ENCODE measurements around the gene NSL1. TPM values are rescaled to one million over a fixed set of nuclear protein-coding genes. Genes with fewer than 3 reads are reported as not detected.

NSL1 gene
- total RNA-seq, 1 donor from 2014 or later: 77.6 TPM

GRCh38 chr1:212710566-212710965 lies 81.0 kb downstream of the NSL1 start:
- Histone ChIP-seq H3K79me2 (ENCODE audit: low read depth) (no peaks in the 10 kb centered on the region), H3F3A (ENCODE audit: low read depth) (peaks cover 15% of the 10 kb centered on the region), H3K4me2 (no peak overlapping the region), H3K9me3 (ENCODE audit: low read depth) (no peaks in the 10 kb centered on the region), H3K36me3 (no peaks in the 10 kb centered on the region), H3K4me3 (no peak overlapping the region), H4K20me1 (ENCODE audit: low read depth) (no peaks in the 10 kb centered on the region), H2AFZ (replicated peaks) (no peak overlapping the region), H3K9ac (no peak overlapping the region), H3K4me1 (peaks cover 11% of the 10 kb centered on the region), H3K27ac (no peak overlapping the region), H3K27me3 (no peaks in the 10 kb centered on the region)
- DNase-seq (ENCODE audit: low spot score): no peak
- TF ChIP-seq CTCF (IDR thresholded peaks at IDR 0.05): no peak
- TF ChIP-seq EZH2phosphoT487 (IDR thresholded peaks at IDR 0.05): no peak
- no peak for TF ChIP-seq EZH2 (IDR thresholded peaks at IDR 0.05)
- Mint-ChIP-seq H3K4me3 (no peak overlapping the region), H3K4me1 (peaks cover 19% of the 10 kb centered on the region), H3K36me3 (no peaks in the 10 kb centered on the region), H3K9me3 (no peaks in the 10 kb centered on the region), H3K27me3 (ENCODE audit: insufficient read depth, low read depth) (peaks cover 6% of the 10 kb centered on the region), H3K27ac (no peak overlapping the region)

- H3K27me3 Mint-ChIP-seq (ENCODE audit: insufficient read depth, low read depth): peaks cover 17% of the 10 kb centered on the region
- TF ChIP-seq EZH2phosphoT487 (IDR thresholded peaks at IDR 0.05) (no peak), CTCF (IDR thresholded peaks at IDR 0.05) (no peak), EZH2 (IDR thresholded peaks at IDR 0.05) (no peak)
- no peaks in the 10 kb centered on the region for H3K36me3 ChIP-seq
- no peak overlapping the region for H3K9ac ChIP-seq
- H2AFZ ChIP-seq (replicated peaks): no peak overlapping the region
- peaks cover 60% of the 10 kb centered on the region for H3K27me3 ChIP-seq
- H3K27ac ChIP-seq: no peak overlapping the region
- H3K27ac Mint-ChIP-seq: no peak overlapping the region
- no peaks in the 10 kb centered on the region for H3K9me3 ChIP-seq (ENCODE audit: low read depth)
- H3K4me1 ChIP-seq: no peaks in the 10 kb centered on the region
- peaks cover 32% of the 10 kb centered on the region for H3F3A ChIP-seq (ENCODE audit: low read depth)
- H3K4me2 ChIP-seq: no peak overlapping the region
- peaks cover 12% of the 10 kb centered on the region for H3K4me1 Mint-ChIP-seq
- H3K79me2 ChIP-seq (ENCODE audit: low read depth): no peaks in the 10 kb centered on the region
- H4K20me1 ChIP-seq (ENCODE audit: low read depth): peaks cover 14% of the 10 kb centered on the region
- no peak for DNase-seq (ENCODE audit: low spot score)
- H3K36me3 Mint-ChIP-seq: no peaks in the 10 kb centered on the region
- H3K4me3 ChIP-seq: no peak overlapping the region
- no peak overlapping the region for H3K4me3 Mint-ChIP-seq
- H3K9me3 Mint-ChIP-seq: no peaks in the 10 kb centered on the region
These were observed 87.5 kb downstream of the NSL1 start for GRCh38 chr1:212703991-212704564.

- Histone ChIP-seq H4K20me1 (ENCODE audit: low read depth) (peaks cover 17% of the 10 kb centered on the region), H3K9me3 (ENCODE audit: low read depth) (no peaks in the 10 kb centered on the region), H3F3A (ENCODE audit: low read depth) (peaks cover 32% of the 10 kb centered on the region), H3K27me3 (peaks cover 74% of the 10 kb centered on the region), H3K4me2 (no peak overlapping the region), H3K4me3 (no peak overlapping the region), H3K27ac (no peak overlapping the region), H3K4me1 (no peaks in the 10 kb centered on the region), H3K36me3 (no peaks in the 10 kb centered on the region), H3K9ac (no peak overlapping the region), H2AFZ (replicated peaks) (no peak overlapping the region), H3K79me2 (ENCODE audit: low read depth) (no peaks in the 10 kb centered on the region)
- Mint-ChIP-seq H3K27ac (no peak overlapping the region), H3K9me3 (no peaks in the 10 kb centered on the region), H3K36me3 (no peaks in the 10 kb centered on the region), H3K4me1 (peaks cover 13% of the 10 kb centered on the region), H3K4me3 (no peak overlapping the region), H3K27me3 (ENCODE audit: insufficient read depth, low read depth) (peaks cover 25% of the 10 kb centered on the region)
- TF ChIP-seq CTCF (IDR thresholded peaks at IDR 0.05): no peak
- no peak for TF ChIP-seq EZH2phosphoT487 (IDR thresholded peaks at IDR 0.05)
- TF ChIP-seq EZH2 (IDR thresholded peaks at IDR 0.05): no peak
- no peak for DNase-seq (ENCODE audit: low spot score)
These were observed 88.9 kb downstream of the NSL1 start for GRCh38 chr1:212702672-212703071.
